ENCODE data around the gene GRAMD1A.
"Not testable (repeated sequence)": the region's sequence is repeated elsewhere in the genome, so short reads cannot be mapped to it uniquely, and the experiment has no call there.

DNA sequence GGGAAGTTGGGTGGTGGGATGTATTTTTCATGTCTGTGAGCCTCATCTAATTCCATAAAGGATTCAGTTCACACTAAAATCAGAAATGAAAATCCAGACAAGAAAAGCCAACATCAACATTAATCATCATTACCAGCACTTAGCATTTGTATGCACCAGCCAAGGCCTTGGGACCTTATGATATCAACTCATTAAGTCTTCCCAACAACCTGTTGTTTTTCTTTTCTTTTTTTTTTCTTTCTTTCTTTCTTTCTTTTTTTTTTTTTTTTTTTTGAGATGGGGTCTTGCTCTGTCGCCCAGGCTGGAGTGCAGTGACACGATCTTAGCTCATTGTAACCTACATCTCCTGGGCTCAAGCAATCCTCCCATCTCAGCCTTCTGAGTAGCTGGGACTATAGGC lies 50.5 kb downstream of the GRAMD1A start:
- TF ChIP-seq, protein P1, sequence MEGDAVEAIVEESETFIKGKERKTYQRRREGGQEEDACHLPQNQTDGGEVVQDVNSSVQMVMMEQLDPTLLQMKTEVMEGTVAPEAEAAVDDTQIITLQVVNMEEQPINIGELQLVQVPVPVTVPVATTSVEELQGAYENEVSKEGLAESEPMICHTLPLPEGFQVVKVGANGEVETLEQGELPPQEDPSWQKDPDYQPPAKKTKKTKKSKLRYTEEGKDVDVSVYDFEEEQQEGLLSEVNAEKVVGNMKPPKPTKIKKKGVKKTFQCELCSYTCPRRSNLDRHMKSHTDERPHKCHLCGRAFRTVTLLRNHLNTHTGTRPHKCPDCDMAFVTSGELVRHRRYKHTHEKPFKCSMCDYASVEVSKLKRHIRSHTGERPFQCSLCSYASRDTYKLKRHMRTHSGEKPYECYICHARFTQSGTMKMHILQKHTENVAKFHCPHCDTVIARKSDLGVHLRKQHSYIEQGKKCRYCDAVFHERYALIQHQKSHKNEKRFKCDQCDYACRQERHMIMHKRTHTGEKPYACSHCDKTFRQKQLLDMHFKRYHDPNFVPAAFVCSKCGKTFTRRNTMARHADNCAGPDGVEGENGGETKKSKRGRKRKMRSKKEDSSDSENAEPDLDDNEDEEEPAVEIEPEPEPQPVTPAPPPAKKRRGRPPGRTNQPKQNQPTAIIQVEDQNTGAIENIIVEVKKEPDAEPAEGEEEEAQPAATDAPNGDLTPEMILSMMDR (IDR thresholded peaks at IDR 0.05 in 4 of 5, conservative IDR thresholded peaks at IDR 0.05 in 1 of 5): not testable (repeated sequence)
- not testable (repeated sequence) for TF ChIP-seq POLR2A (IDR thresholded peaks at IDR 0.05)

All from gastrocnemius medialis (tissue), 4 donors.